HL-60 (cell line): Measurements from ENCODE around the gene LUZP4.

Source experiments
- CTCF ChIP-seq: IDR thresholded peaks from one replicate; pipeline ENCODE4 v1.5.1; 2011; ENCODE audit warnings: low read length, control low read depth, inconsistent platforms; ENCODE audit not compliant: insufficient read depth
- GABPA ChIP-seq: IDR thresholded peaks from 2 replicates; pipeline ENCODE4 v1.6.1; 2012; ENCODE audit warnings: low read depth
- POLR2AphosphoS5 ChIP-seq: IDR thresholded peaks from 2 replicates; pipeline ENCODE4 v1.6.1; 2012; ENCODE audit warnings: low read depth
- REST ChIP-seq: IDR thresholded peaks from 2 replicates; pipeline ENCODE4 v1.6.1; 2012; ENCODE audit warnings: low read depth; ENCODE audit not compliant: insufficient replicate concordance
- SPI1 ChIP-seq: IDR thresholded peaks from 2 replicates; pipeline ENCODE4 v1.6.1; 2012; ENCODE audit warnings: low read depth, mild to moderate bottlenecking, borderline replicate concordance

- no peak for TF ChIP-seq CTCF
- TF ChIP-seq POLR2AphosphoS5 = no peak
- TF ChIP-seq SPI1 = no peak
- no peak for TF ChIP-seq REST
- TF ChIP-seq GABPA = no peak
Measured at GRCh38 chrX:115255003-115255402, 34.5 kb upstream of the LUZP4 start.
